ENCODE data around the gene SCGN.

Gene SCGN

DNA sequence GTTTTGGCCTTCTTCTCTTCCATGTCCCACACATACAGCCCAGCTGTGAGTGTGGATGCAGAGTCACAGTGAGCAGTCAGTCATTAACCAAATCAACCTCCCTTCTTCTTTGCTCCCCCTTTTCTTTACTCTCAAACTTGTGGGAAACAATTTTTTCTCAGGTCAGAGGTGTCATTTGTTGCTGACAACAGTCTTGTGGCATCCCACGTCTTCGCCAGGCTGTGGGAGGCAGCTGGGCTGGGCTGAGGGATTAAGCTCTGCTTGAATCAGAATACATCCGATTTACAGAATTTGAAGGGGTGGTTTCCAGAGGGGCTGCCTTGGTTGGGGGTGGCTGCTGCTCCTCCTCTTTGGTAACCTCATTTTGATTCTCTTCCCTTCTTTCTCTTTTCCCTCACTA lies 40.5 kb downstream of the SCGN start:
- Mint-ChIP-seq H3K4me1 (no peaks in the 10 kb centered on the region), H3K27me3 (peaks cover 19% of the 10 kb centered on the region), H3K4me3 (no peak overlapping the region), H3K9me3 (no peaks in the 10 kb centered on the region), H3K27ac (no peak overlapping the region)
- ATAC-seq (no peak), DNase-seq (no peak)

DNA sequence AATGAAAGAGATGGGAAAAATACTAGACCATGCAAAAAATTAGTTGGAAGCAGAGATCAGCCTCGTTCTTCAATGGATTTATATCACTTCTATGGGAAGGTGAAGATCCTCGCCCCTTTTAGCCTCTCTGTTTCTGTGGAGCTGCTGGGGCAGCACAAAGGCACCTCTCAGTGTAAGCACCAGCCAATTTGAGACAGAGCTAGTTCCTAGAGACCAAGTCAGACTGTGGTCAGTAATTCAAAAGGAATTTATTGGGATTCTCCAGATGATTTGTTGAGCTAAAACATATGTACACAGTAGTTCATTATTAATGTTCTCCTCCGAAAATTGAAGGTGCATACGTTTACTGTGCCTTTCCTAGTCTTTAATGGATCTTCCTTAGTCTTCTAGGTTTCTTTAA lies 42.4 kb downstream of the SCGN start:
- DNase-seq (no peak), ATAC-seq (no peak)
- no peaks in the 10 kb centered on the region for H3K9me3 Mint-ChIP-seq
- H3K27me3 Mint-ChIP-seq, result peaks cover 10% of the 10 kb centered on the region
- H3K4me1 Mint-ChIP-seq, result no peaks in the 10 kb centered on the region
- no peak overlapping the region for H3K4me3 Mint-ChIP-seq
- no peak overlapping the region for H3K27ac Mint-ChIP-seq

- Mint-ChIP-seq H3K9me3 (no peaks in the 10 kb centered on the region), H3K4me1 (no peaks in the 10 kb centered on the region), H3K27ac (no peak overlapping the region), H3K4me3 (no peak overlapping the region), H3K27me3 (peaks cover 10% of the 10 kb centered on the region)
- ATAC-seq (no peak), DNase-seq (no peak)
Measured at GRCh38 chr6:25695671-25696070, 43.7 kb downstream of the SCGN start.

- no peak overlapping the region for H3K4me3 Mint-ChIP-seq
- no peaks in the 10 kb centered on the region for H3K27me3 Mint-ChIP-seq
- H3K4me1 Mint-ChIP-seq, result no peaks in the 10 kb centered on the region
- no peak for DNase-seq
- H3K9me3 Mint-ChIP-seq, result no peaks in the 10 kb centered on the region
- H3K27ac Mint-ChIP-seq, result no peak overlapping the region
- ATAC-seq, result no peak
Measured at GRCh38 chr6:25697537-25698340, 45.7 kb downstream of the SCGN start.

GRCh38 chr6:25698631-25699030 lies 46.6 kb downstream of the SCGN start:
- ATAC-seq, result no peak
- Mint-ChIP-seq H3K4me3 (no peak overlapping the region), H3K27ac (no peak overlapping the region), H3K4me1 (no peaks in the 10 kb centered on the region), H3K27me3 (no peaks in the 10 kb centered on the region), H3K9me3 (no peaks in the 10 kb centered on the region)
- DNase-seq, result no peak

DNA sequence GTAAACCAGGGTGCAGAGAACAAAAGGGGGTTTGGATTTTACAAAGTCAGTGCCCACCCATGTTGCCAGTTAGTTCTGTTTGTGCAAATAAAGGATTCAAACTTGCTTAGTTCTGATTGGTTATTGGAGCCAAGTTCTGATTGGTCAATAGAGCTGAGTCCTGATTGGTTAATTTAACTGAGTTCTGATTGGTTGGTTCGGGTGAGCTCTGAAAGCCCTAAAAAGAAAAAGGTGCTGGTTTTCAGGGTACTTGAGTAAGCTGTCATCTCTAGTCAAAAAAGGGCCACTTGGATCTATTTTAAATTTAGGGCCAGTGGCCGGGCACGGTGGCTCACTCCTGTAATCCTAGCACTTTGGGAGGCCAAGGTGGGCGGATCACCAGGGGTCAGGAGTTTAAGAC lies 47.6 kb downstream of the SCGN start:
- ATAC-seq (no peak), DNase-seq (no peak)
- H3K27me3 Mint-ChIP-seq, result peaks cover 8% of the 10 kb centered on the region
- no peaks in the 10 kb centered on the region for H3K4me1 Mint-ChIP-seq
- no peaks in the 10 kb centered on the region for H3K9me3 Mint-ChIP-seq
- H3K27ac Mint-ChIP-seq, result no peak overlapping the region
- H3K4me3 Mint-ChIP-seq, result no peak overlapping the region

DNA sequence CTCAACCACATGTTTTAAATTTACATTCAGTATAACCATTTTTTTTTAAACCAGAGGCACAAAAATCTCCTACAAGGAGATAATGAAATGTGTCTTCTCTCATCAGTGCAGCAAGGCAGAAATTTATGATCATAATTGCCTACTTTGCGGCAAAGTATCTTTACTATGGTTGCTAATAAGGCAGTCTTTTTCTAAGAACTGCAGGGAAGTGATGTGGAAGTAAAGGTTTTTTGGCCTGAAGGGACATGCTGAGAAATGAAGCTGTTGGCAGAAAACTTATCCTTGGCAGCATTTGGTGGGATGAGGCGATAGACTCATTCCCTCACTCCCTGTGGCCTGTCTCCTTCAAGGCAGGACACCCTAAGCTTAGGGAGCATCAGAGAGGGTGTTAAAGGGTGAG lies 48.7 kb downstream of the SCGN start:
- Mint-ChIP-seq H3K4me1 (no peaks in the 10 kb centered on the region), H3K27me3 (peaks cover 8% of the 10 kb centered on the region), H3K9me3 (no peaks in the 10 kb centered on the region), H3K4me3 (no peak overlapping the region), H3K27ac (no peak overlapping the region)
- ATAC-seq (no peak), DNase-seq (no peak)

GRCh38 chr6:25701807-25702206 lies 49.8 kb downstream of the SCGN start:
- Mint-ChIP-seq H3K4me3 (no peak overlapping the region), H3K4me1 (no peaks in the 10 kb centered on the region), H3K27me3 (peaks cover 13% of the 10 kb centered on the region), H3K9me3 (no peaks in the 10 kb centered on the region), H3K27ac (no peak overlapping the region)
- ATAC-seq (no peak), DNase-seq (no peak)

- DNase-seq (no peak), ATAC-seq (no peak)
- Mint-ChIP-seq H3K9me3 (no peaks in the 10 kb centered on the region), H3K27ac (no peak overlapping the region), H3K27me3 (peaks cover 20% of the 10 kb centered on the region), H3K4me3 (no peak overlapping the region), H3K4me1 (no peaks in the 10 kb centered on the region)
Measured at GRCh38 chr6:25703005-25703404, 51.0 kb downstream of the SCGN start.

DNA sequence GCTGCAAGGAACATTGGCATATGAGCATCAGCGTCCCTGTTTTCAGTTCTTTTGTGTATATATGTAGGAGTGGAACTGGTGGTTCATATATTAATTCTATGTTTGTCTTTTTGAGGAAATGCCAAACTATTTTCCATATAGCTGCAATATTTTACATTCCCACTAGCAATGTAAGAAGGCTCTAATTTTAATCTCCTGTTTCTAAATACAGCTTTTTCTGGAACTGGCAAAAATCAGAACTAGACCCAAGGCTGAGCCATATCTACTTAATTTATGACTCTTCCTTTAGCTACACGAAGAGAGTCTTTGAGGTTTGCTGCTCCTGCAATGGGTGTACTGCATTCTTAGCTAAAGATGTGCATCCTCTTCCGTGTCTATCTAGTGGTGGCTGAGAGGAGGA lies 52.0 kb downstream of the SCGN start:
- Mint-ChIP-seq H3K9me3 (no peaks in the 10 kb centered on the region), H3K4me3 (no peak overlapping the region), H3K27ac (no peak overlapping the region)

DNA sequence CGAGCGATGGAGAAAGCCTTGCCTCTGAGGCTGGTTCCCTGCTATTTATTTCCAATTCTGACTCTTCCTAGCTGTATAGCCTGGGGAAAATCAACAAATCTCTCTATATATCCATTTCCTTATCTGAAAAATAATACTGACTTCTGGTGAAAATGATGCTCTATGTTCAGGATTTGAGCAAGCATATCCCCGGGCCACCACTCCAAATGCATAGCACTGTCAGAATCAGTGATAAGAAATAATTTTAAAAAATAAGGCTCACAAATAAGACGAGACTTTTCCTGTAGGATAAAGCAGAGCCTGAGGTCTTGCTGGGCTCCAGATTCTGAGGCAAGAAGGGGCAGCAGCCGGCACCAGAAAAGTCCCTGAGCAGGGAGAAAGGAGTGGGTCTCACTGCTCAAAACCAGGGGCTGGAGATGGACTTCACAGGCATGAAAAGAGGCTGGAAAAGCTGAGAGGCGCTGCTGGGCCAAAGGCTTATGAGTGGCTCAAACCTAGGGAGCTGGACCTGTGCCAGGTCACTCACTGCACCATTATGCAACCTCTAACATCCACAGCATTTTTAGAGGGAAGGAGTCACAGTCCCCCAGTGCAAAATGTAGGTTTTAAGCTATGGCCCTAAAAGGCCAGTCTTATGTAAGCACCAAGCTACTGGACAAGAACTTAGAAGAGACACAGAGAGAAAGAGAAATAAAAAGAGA lies 54.4 kb downstream of the SCGN start:
- DNase-seq (no peak), ATAC-seq (no peak)
- Mint-ChIP-seq H3K4me1 (no peaks in the 10 kb centered on the region), H3K4me3 (no peak overlapping the region), H3K27me3 (peaks cover 20% of the 10 kb centered on the region), H3K9me3 (no peaks in the 10 kb centered on the region), H3K27ac (no peak overlapping the region)

More for the DNA sequence above, 52.0 kb downstream of the SCGN start:
- ATAC-seq (no peak), DNase-seq (no peak)
- Mint-ChIP-seq H3K4me1 (no peaks in the 10 kb centered on the region), H3K27me3 (peaks cover 20% of the 10 kb centered on the region)

- H3K9me3 Mint-ChIP-seq, result no peaks in the 10 kb centered on the region
- no peak overlapping the region for H3K4me3 Mint-ChIP-seq
- H3K27me3 Mint-ChIP-seq, result peaks cover 12% of the 10 kb centered on the region
- H3K27ac Mint-ChIP-seq, result no peak overlapping the region
- no peak for DNase-seq
- ATAC-seq, result no peak
- H3K4me1 Mint-ChIP-seq, result no peaks in the 10 kb centered on the region
Measured at GRCh38 chr6:25709761-25710160, 57.7 kb downstream of the SCGN start.

DNA sequence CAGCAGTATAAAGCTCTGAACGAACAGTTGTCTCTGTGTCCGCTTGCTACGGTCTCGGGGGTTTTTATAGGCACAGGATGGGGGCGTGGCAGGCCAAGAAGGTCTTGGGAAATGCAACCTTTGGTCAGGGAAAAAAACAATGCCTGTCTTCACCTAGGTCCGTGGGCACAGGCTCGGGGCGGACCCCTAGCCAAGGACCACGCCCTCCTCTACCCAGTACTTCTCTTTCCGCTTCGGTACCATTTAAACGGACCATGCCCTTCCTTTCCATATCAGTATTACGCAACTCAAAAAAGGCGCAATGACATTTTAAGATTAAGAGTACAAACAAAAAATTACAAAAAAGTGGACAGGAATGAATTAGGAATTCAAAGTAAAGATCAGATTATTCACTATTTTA lies 58.3 kb downstream of the SCGN start:
- H3K4me3 Mint-ChIP-seq, result no peak overlapping the region
- H3K27ac Mint-ChIP-seq, result no peak overlapping the region
- H3K4me1 Mint-ChIP-seq, result no peaks in the 10 kb centered on the region
- no peaks in the 10 kb centered on the region for H3K9me3 Mint-ChIP-seq
- no peak for DNase-seq
- H3K27me3 Mint-ChIP-seq, result peaks cover 12% of the 10 kb centered on the region
- ATAC-seq, result no peak

GRCh38 chr6:25713824-25714223 lies 61.8 kb downstream of the SCGN start:
- no peak for DNase-seq
- Mint-ChIP-seq H3K4me3 (no peak overlapping the region), H3K27ac (no peak overlapping the region)

DNA sequence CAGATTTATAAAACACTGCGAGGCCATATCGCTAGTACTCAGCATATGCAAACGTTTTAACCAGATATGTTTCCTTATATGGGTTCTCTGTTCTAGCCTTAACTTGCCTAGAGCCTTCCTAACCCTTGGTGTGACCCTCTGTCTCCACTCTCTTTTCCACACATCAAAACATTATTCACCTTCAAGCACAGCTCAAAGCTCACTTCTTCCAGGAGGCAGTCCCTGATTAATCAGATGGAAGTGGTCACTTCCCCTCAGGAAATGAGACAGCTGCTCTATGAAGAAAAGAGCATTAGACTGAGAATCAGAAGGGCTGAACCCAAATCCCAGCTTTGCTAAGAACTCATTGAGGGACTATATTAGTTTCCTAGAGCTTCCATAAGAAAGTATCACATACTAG lies 62.8 kb downstream of the SCGN start:
- DNase-seq, result no peak
- Mint-ChIP-seq H3K4me1 (no peaks in the 10 kb centered on the region), H3K27me3 (peaks cover 7% of the 10 kb centered on the region), H3K27ac (no peak overlapping the region), H3K9me3 (no peaks in the 10 kb centered on the region), H3K4me3 (no peak overlapping the region)
- ATAC-seq, result no peak

More at GRCh38 chr6:25713824-25714223, 61.8 kb downstream of the SCGN start:
- Mint-ChIP-seq H3K27me3 (peaks cover 7% of the 10 kb centered on the region), H3K4me1 (no peaks in the 10 kb centered on the region), H3K9me3 (no peaks in the 10 kb centered on the region)
- ATAC-seq, result no peak

DNA sequence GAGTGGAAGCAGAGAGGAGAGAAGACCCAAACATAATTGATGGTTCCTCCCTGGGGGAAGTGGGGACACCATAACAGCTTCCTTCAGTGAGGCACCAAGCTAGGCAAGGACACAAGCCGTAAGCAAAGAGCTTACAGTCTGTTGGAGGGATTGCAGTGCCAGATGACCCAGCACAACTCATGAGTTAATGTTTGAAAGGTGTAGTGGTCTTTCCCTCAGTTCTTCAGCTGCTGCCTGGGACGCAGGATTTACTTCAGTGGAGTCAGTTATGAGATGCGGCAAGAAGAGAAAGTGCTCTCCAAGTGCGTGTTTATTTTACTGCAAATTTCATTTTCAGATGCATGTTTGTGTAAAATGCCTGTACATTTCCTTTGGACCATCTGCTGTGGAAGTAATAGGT lies 63.8 kb downstream of the SCGN start:
- peaks cover 7% of the 10 kb centered on the region for H3K27me3 Mint-ChIP-seq
- no peaks in the 10 kb centered on the region for H3K4me1 Mint-ChIP-seq
- no peak overlapping the region for H3K4me3 Mint-ChIP-seq
- no peak overlapping the region for H3K27ac Mint-ChIP-seq
- ATAC-seq (no peak), DNase-seq (no peak)
- H3K9me3 Mint-ChIP-seq, result no peaks in the 10 kb centered on the region
